ENCODE measurements around the gene SLC25A27. TPM values are rescaled to one million over a fixed set of nuclear protein-coding genes. Genes with fewer than 3 reads are reported as not detected.
A peak's percentile ranks its signal among the peaks of the same experiment; 100 is the strongest.

Gene SLC25A27
- total RNA-seq, 1 donor, result 10.5 TPM

DNA sequence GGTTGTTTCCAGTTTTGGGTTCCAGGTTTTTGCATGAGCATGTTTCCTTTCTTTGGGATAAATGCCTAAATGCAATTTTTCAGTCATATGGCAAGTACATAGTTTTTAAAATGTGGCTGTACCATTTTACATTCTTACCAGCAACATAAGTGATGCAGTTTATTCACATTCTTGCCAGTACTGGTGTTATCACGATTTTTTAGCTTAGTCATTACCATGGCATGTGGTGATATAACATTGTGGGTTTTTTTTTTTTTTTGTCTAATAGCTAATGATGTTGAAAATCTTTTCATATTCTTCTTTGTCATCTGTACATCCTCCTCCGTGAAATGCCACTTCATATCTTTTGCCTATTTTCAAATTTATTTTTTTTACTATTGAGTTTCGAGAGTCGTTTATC, 32.0 kb downstream of the SLC25A27 start:
- Histone ChIP-seq H3K79me2 (ENCODE audit: insufficient read depth, low read length) (no peaks in the 10 kb centered on the region), H3K36me3 (ENCODE audit: insufficient read depth, low read length) (no peaks in the 10 kb centered on the region), H4K20me1 (ENCODE audit: insufficient read depth, low read length) (no peaks in the 10 kb centered on the region), H3K4me3 (ENCODE audit: insufficient read depth, low read length) (no peak overlapping the region), H3K9me3 (ENCODE audit: low read depth, low read length) (no peaks in the 10 kb centered on the region), H3K27me3 (ENCODE audit: insufficient read depth, low read length) (no peaks in the 10 kb centered on the region), H3K4me2 (ENCODE audit: insufficient read depth, low read length) (no peak overlapping the region), H3K27ac (ENCODE audit: low read depth, low read length) (no peak overlapping the region), H2AFZ (ENCODE audit: low read length) (no peak overlapping the region), H3K4me1 (ENCODE audit: insufficient read depth, low read length) (no peaks in the 10 kb centered on the region)
- DNase-seq (ENCODE audit: insufficient read length, low spot score, missing footprints), result peak; percentile 62
- no peak for TF ChIP-seq CTCF (IDR thresholded peaks at IDR 0.05; ENCODE audit: extremely low read depth, low read depth, low read length)

DNA sequence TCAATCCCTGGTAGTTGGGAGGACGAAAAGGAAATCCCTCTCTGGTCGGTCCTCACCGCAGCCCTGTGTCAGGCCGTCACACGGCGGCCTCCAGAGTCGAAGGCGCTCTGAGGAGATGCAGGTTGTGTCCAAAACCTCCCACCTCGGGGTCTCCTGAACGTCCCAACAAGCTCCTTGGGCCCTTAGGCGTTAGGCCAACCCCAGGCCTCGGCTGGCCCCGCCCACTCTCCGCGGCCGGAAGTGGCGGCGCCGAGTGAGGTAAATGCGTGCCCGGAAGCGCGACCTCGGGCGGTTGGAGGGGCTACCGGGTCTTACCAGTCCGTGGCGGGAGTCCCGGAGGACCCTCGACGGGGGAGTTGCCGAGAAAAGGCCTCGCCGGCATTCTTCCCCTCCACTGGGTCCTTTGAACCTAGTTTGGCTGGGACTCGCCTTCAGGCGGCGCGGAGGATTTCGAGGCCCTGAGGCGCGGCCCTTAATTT, 34.9 kb downstream of the SLC25A27 start, which contains the start of gene TDRD6:
TSS of gene TDRD6 (plus strand) at position 267 of the 479 bp plus-strand sequence. CDS start 244 bp downstream, outside the sequence.
- H3K9me3 ChIP-seq (ENCODE audit: low read depth, low read length), result no peaks in the 10 kb centered on the region
- H3K4me2 ChIP-seq (ENCODE audit: insufficient read depth, low read length), result no peak within 1 kb of the TSS
- TF ChIP-seq CTCF (IDR thresholded peaks at IDR 0.05; ENCODE audit: extremely low read depth, low read depth, low read length), result no peak
- H3K36me3 ChIP-seq (ENCODE audit: insufficient read depth, low read length), result no peaks in the 10 kb centered on the region
- H3K4me3 ChIP-seq (ENCODE audit: insufficient read depth, low read length), result no peak within 1 kb of the TSS
- H3K79me2 ChIP-seq (ENCODE audit: insufficient read depth, low read length), result no peaks in the 10 kb centered on the region
- DNase-seq (ENCODE audit: insufficient read length, low spot score, missing footprints), result no peak
- H3K27me3 ChIP-seq (ENCODE audit: insufficient read depth, low read length), result no peaks in the 10 kb centered on the region
- no peaks in the 10 kb centered on the region for H4K20me1 ChIP-seq (ENCODE audit: insufficient read depth, low read length)
- no peak within 1 kb of the TSS for H3K27ac ChIP-seq (ENCODE audit: low read depth, low read length)
- H3K4me1 ChIP-seq (ENCODE audit: insufficient read depth, low read length), result no peaks in the 10 kb centered on the region
- H2AFZ ChIP-seq (ENCODE audit: low read length), result no peak within 1 kb of the TSS

- Histone ChIP-seq H3K9me3 (ENCODE audit: low read depth, low read length) (no peaks in the 10 kb centered on the region), H3K27ac (ENCODE audit: low read depth, low read length) (no peak overlapping the region), H3K4me1 (ENCODE audit: insufficient read depth, low read length) (no peaks in the 10 kb centered on the region), H3K36me3 (ENCODE audit: insufficient read depth, low read length) (no peaks in the 10 kb centered on the region), H3K4me2 (ENCODE audit: insufficient read depth, low read length) (no peak overlapping the region), H4K20me1 (ENCODE audit: insufficient read depth, low read length) (no peaks in the 10 kb centered on the region), H3K79me2 (ENCODE audit: insufficient read depth, low read length) (no peaks in the 10 kb centered on the region), H3K27me3 (ENCODE audit: insufficient read depth, low read length) (no peaks in the 10 kb centered on the region), H2AFZ (ENCODE audit: low read length) (no peak overlapping the region), H3K4me3 (ENCODE audit: insufficient read depth, low read length) (no peak overlapping the region)
- DNase-seq (ENCODE audit: insufficient read length, low spot score, missing footprints), result peak; percentile 19
- TF ChIP-seq CTCF (IDR thresholded peaks at IDR 0.05; ENCODE audit: extremely low read depth, low read depth, low read length), result no peak
Observed at GRCh38 chr6:46688117-46688965, 35.6 kb downstream of the SLC25A27 start.

DNA sequence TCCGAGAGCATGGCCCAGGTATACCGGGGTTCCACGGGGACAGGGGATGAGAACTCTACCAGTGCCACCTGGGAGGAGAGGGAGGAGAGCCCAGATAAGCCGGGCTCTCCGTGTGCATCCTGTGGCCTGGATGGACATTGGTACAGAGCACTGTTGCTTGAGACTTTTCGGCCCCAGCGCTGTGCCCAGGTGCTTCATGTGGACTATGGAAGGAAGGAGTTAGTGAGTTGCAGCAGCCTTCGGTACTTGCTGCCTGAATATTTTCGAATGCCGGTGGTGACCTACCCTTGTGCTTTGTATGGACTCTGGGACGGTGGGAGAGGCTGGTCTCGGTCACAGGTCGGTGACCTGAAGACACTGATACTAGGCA, 36.2 kb downstream of the SLC25A27 start:
- no peak overlapping the region for H3K27ac ChIP-seq (ENCODE audit: low read depth, low read length)
- TF ChIP-seq CTCF (IDR thresholded peaks at IDR 0.05; ENCODE audit: extremely low read depth, low read depth, low read length), result no peak
- no peak overlapping the region for H2AFZ ChIP-seq (ENCODE audit: low read length)
- no peaks in the 10 kb centered on the region for H3K79me2 ChIP-seq (ENCODE audit: insufficient read depth, low read length)
- no peak for DNase-seq (ENCODE audit: insufficient read length, low spot score, missing footprints)
- H3K27me3 ChIP-seq (ENCODE audit: insufficient read depth, low read length), result peaks cover 2% of the 10 kb centered on the region
- no peaks in the 10 kb centered on the region for H3K9me3 ChIP-seq (ENCODE audit: low read depth, low read length)
- H3K36me3 ChIP-seq (ENCODE audit: insufficient read depth, low read length), result no peaks in the 10 kb centered on the region
- no peaks in the 10 kb centered on the region for H3K4me1 ChIP-seq (ENCODE audit: insufficient read depth, low read length)
- H3K4me3 ChIP-seq (ENCODE audit: insufficient read depth, low read length), result no peak overlapping the region
- H3K4me2 ChIP-seq (ENCODE audit: insufficient read depth, low read length), result no peak overlapping the region
- no peaks in the 10 kb centered on the region for H4K20me1 ChIP-seq (ENCODE audit: insufficient read depth, low read length)

Measured in osteoblast (primary cell).